SK-N-SH (cell line): ENCODE data around the gene RBP5. TPM values are rescaled to one million over a fixed set of nuclear protein-coding genes. Genes with fewer than 3 reads are reported as not detected.

Experiments used
- CTCF ChIA-PET: fragments of 300-600, 350-600 bp; formaldehyde crosslinking; extraction: SDS; loops from one replicate; lab custom pipeline; 2021; lab: Yijun Ruan, JAX
- POLR2A ChIA-PET: fragments of 350-600 bp; sonication (Branson Sonifier 250); formaldehyde crosslinking; extraction: SDS; loops from one replicate; lab custom pipeline; 2020; ENCODE audit warnings: antibody characterized with exemption, inconsistent platforms; lab: Yijun Ruan, JAX
- DNase-seq: peaks from one replicate; pipeline ENCODE4 v3.0.0; 2012
- H2AFZ ChIP-seq: fragments of 200-600 bp; sonication (generic); 2 replicates; pipeline ENCODE4 v1.8.1; 2016; ENCODE audit warnings: antibody characterized with exemption, mild to moderate bottlenecking, low read depth
- H3F3A ChIP-seq: fragments of 200-600 bp; sonication (generic); replicated peaks from 2 replicates; pipeline ENCODE3; 2016; ENCODE audit warnings: antibody characterized with exemption, mild to moderate bottlenecking; ENCODE audit not compliant: insufficient read depth
- H3K27ac ChIP-seq, 2 experiments: fragments of 200-500 bp in 1 of 2; fragments of 200-600 bp in 1 of 2; sonication (Bioruptor generic) in 1 of 2; sonication (generic), shearing (Covaris generic) in 1 of 2; 2 replicates each; pipeline versions ENCODE4 v1.5.1 to v1.6.1; 2014 to 2016; ENCODE audit warnings: low read depth in 2 of 2, inconsistent platforms in 1 of 2, low read length in 1 of 2, mild to moderate bottlenecking in 1 of 2, mixed read lengths in 1 of 2
- H3K27me3 ChIP-seq: fragments of 200-600 bp; sonication (generic), shearing (Covaris generic); 2 replicates; pipeline ENCODE4 v1.6.1; 2016; ENCODE audit warnings: mixed run types; ENCODE audit not compliant: insufficient read depth
- H3K36me3 ChIP-seq, 2 experiments: fragments of 200-500 bp in 1 of 2; fragments of 200-600 bp in 1 of 2; sonication (Bioruptor generic) in 1 of 2; sonication (generic) in 1 of 2; replicated peaks in 1 of 2; 2 replicates each; pipeline versions ENCODE3 to v1.5.1; 2014 to 2016; ENCODE audit warnings: low read length in 1 of 2, mild to moderate bottlenecking in 1 of 2; ENCODE audit not compliant: insufficient read depth in 2 of 2, control insufficient read depth in 1 of 2
- H3K4me1 ChIP-seq, 2 experiments: fragments of 200-500 bp in 1 of 2; fragments of 200-600 bp in 1 of 2; sonication (Bioruptor generic) in 1 of 2; sonication (generic), shearing (Covaris generic) in 1 of 2; 2 replicates each; pipeline versions ENCODE4 v1.5.1 to v1.6.1; 2014 to 2016; ENCODE audit warnings: low read depth in 1 of 2, low read length in 1 of 2, mixed run types in 1 of 2; ENCODE audit not compliant: insufficient read depth in 2 of 2, control insufficient read depth in 1 of 2
- H3K4me2 ChIP-seq: fragments of 200-600 bp; sonication (generic), shearing (Covaris generic); 2 replicates; pipeline ENCODE4 v1.6.1; 2017; ENCODE audit warnings: mixed run types
- H3K4me3 ChIP-seq, 2 experiments: fragments of 200-500 bp in 1 of 2; fragments of 200-600 bp in 1 of 2; sonication (Bioruptor generic) in 1 of 2; sonication (generic), shearing (Covaris generic) in 1 of 2; 2 replicates each; pipeline versions ENCODE4 v1.5.1 to v1.8.1; 2014 to 2016; ENCODE audit warnings: low read depth in 2 of 2, inconsistent platforms in 1 of 2, low read length in 1 of 2, mild to moderate bottlenecking in 1 of 2, mixed read lengths in 1 of 2, moderate library complexity in 1 of 2
- H3K79me2 ChIP-seq: fragments of 200-600 bp; sonication (generic); 2 replicates; pipeline ENCODE4 v1.8.1; 2017; ENCODE audit warnings: mild to moderate bottlenecking; ENCODE audit not compliant: insufficient read depth
- H3K9ac ChIP-seq: fragments of 200-600 bp; sonication (generic); 2 replicates; pipeline ENCODE4 v1.6.1; 2017; ENCODE audit warnings: mixed run types
- H3K9me2 ChIP-seq: fragments of 200-600 bp; sonication (generic); 2 replicates; pipeline ENCODE4 v1.6.1; 2017; ENCODE audit warnings: mixed run types
- H3K9me3 ChIP-seq: fragments of 200-600 bp; sonication (generic); 2 replicates; pipeline ENCODE4 v1.6.1; 2017; ENCODE audit warnings: mixed run types, mild to moderate bottlenecking, moderate library complexity
- H4K20me1 ChIP-seq: fragments of 200-600 bp; sonication (generic); 2 replicates; pipeline ENCODE4 v1.6.1; 2017; ENCODE audit warnings: mild to moderate bottlenecking, mixed run types; ENCODE audit not compliant: insufficient read depth
- ELF1 ChIP-seq: IDR thresholded peaks from 2 replicates; pipeline ENCODE4 v1.4.0; 2012
- EP300 ChIP-seq, 2 experiments: IDR thresholded peaks; 2 replicates each; pipeline versions ENCODE4 v1.4.0 to v1.6.1; 2012; ENCODE audit warnings: borderline replicate concordance in 1 of 2, low read depth in 1 of 2, low read length in 1 of 2
- EZH2phosphoT487 ChIP-seq: fragments of 200-600 bp; sonication (generic); IDR thresholded peaks from 2 replicates; pipeline ENCODE4 v1.6.1; 2017; ENCODE audit warnings: low read depth, mixed run types, mild to moderate bottlenecking, antibody characterized with exemption, moderate library complexity, borderline replicate concordance
- FOSL2 ChIP-seq: IDR thresholded peaks from 2 replicates; pipeline ENCODE4 v1.4.0; 2012; ENCODE audit warnings: low read depth, mild to moderate bottlenecking, moderate library complexity, borderline replicate concordance
- FOXJ3 ChIP-seq: sonication (generic); formaldehyde crosslinking; IDR thresholded peaks from 2 replicates; pipeline ENCODE4 v1.5.1; 2020; ENCODE audit warnings: mild to moderate bottlenecking, missing genetic modification reagents
- GABPA ChIP-seq: IDR thresholded peaks from 2 replicates; pipeline ENCODE4 v1.4.0; 2012; ENCODE audit warnings: low read depth, mild to moderate bottlenecking
- MEF2A ChIP-seq: IDR thresholded peaks from 2 replicates; pipeline ENCODE4 v1.4.0; 2012; ENCODE audit warnings: low read depth, borderline replicate concordance
- NRF1 ChIP-seq: IDR thresholded peaks from 2 replicates; pipeline ENCODE4 v1.6.1; 2012; ENCODE audit warnings: low read depth, mild to moderate bottlenecking, low read length
- POLR2AphosphoS5 ChIP-seq: IDR thresholded peaks from 2 replicates; pipeline ENCODE4 v1.6.1; 2012; ENCODE audit warnings: low read depth, low read length
- RAD21 ChIP-seq: IDR thresholded peaks from 2 replicates; pipeline ENCODE4 v1.6.1; 2012; ENCODE audit warnings: mild to moderate bottlenecking, low read length
- RCOR1 ChIP-seq: fragments of 150-350 bp; IDR thresholded peaks from 2 replicates; pipeline ENCODE4 v1.6.1; 2017; ENCODE audit warnings: antibody characterized with exemption, low read length
- RXRA ChIP-seq: IDR thresholded peaks from 2 replicates; pipeline ENCODE4 v1.4.0; 2012; ENCODE audit warnings: low read depth, mild to moderate bottlenecking, borderline replicate concordance
- SMC3 ChIP-seq: IDR thresholded peaks from 2 replicates; pipeline ENCODE4 v1.6.1; 2012; ENCODE audit warnings: low read depth, low read length, improper control_type of control experiment
- TAF1 ChIP-seq: IDR thresholded peaks from 2 replicates; pipeline ENCODE4 v1.6.1; 2012; ENCODE audit warnings: low read depth, mild to moderate bottlenecking, low read length, moderate library complexity, borderline replicate concordance
- WGBS: methylation state at CpG from one replicate; pipeline ENCODE4 v1.1.6; 2017; ENCODE audit warnings: low lambda C conversion rate; 5-methylcytosine and 5-hydroxymethylcytosine counted together
- polyA plus RNA-seq, 3 experiments: library from polyadenylated mRNA; depleted of rRNA; stranded (reverse); fragments of >200 nt; gene quantifications; 2 replicates each; pipeline ENCODE4 v1.2.3, GENCODE V29; 2012
- TF ChIP-seq, protein P1 (sequence below): IDR thresholded peaks from 2 replicates; pipeline ENCODE4; 2012
- TF ChIP-seq, protein P2 (sequence below): fragments of 150-350 bp; IDR thresholded peaks from 2 replicates; pipeline ENCODE4 v1.6.1; 2017; ENCODE audit warnings: antibody characterized with exemption, low read length, low read depth, borderline replicate concordance
- TF ChIP-seq, protein P3 (sequence below): fragments of 150-350 bp; IDR thresholded peaks from 2 replicates; pipeline ENCODE4 v1.6.1; 2016; ENCODE audit warnings: mild to moderate bottlenecking, low read depth, low read length
- TF ChIP-seq, protein P4 (sequence below): IDR thresholded peaks from 2 replicates; pipeline ENCODE4 v1.4.0; 2012; ENCODE audit warnings: low read depth, borderline replicate concordance

RBP5 gene
- polyA plus RNA-seq, 1 of the 3 experiments (the other 2 are of a cell fraction): 0.12 TPM

DNA sequence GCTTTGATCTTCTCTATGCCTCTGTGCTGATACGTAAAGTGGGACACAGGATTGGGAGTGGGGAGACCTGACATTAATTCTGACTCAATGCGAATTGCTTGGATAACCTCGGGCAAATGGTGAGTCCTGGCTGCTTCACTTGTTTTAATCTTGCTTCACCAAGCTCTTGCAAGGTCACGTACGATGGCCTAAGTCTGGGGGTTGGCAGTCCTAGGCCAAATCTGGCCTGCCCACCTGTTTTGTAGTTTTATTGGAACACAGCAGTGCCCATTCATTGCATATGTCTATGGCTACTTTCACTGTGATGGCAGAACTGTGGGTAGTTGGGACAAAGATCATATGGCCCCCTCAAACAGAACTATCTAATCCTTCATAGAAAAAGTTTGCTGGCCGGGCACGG is 14.9 kb upstream of the RBP5 start:
- no peak overlapping the region for H3K27ac ChIP-seq
- H3K79me2 ChIP-seq: no peaks in the 10 kb centered on the region
- no peaks in the 10 kb centered on the region for H3K27me3 ChIP-seq
- no peaks in the 10 kb centered on the region for H3F3A ChIP-seq
- no peaks in the 10 kb centered on the region for H3K9me3 ChIP-seq
- no peaks in the 10 kb centered on the region for H4K20me1 ChIP-seq
- WGBS: 85% methylated on average over 7 of the region's 7 CpGs
- no peaks in the 10 kb centered on the region for H3K9me2 ChIP-seq
- TF ChIP-seq NRF1: no peak
- TF ChIP-seq, protein P1, sequence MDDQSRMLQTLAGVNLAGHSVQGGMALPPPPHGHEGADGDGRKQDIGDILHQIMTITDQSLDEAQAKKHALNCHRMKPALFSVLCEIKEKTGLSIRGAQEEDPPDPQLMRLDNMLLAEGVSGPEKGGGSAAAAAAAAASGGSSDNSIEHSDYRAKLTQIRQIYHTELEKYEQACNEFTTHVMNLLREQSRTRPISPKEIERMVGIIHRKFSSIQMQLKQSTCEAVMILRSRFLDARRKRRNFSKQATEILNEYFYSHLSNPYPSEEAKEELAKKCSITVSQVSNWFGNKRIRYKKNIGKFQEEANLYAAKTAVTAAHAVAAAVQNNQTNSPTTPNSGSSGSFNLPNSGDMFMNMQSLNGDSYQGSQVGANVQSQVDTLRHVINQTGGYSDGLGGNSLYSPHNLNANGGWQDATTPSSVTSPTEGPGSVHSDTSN: no peak
- TF ChIP-seq ELF1: no peak
- no peak for TF ChIP-seq POLR2AphosphoS5
- TF ChIP-seq SMC3: no peak
- TF ChIP-seq GABPA: no peak
- TF ChIP-seq RXRA: no peak
- no peak for TF ChIP-seq EZH2phosphoT487
- TF ChIP-seq EP300 (IDR thresholded peaks at IDR 0.05; ENCODE audit: borderline replicate concordance in 1 of 2, low read depth in 1 of 2, low read length in 1 of 2): no peak
- no peak for TF ChIP-seq RAD21
- TF ChIP-seq, protein P2, sequence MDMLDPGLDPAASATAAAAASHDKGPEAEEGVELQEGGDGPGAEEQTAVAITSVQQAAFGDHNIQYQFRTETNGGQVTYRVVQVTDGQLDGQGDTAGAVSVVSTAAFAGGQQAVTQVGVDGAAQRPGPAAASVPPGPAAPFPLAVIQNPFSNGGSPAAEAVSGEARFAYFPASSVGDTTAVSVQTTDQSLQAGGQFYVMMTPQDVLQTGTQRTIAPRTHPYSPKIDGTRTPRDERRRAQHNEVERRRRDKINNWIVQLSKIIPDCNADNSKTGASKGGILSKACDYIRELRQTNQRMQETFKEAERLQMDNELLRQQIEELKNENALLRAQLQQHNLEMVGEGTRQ: no peak
- TF ChIP-seq, protein P3, sequence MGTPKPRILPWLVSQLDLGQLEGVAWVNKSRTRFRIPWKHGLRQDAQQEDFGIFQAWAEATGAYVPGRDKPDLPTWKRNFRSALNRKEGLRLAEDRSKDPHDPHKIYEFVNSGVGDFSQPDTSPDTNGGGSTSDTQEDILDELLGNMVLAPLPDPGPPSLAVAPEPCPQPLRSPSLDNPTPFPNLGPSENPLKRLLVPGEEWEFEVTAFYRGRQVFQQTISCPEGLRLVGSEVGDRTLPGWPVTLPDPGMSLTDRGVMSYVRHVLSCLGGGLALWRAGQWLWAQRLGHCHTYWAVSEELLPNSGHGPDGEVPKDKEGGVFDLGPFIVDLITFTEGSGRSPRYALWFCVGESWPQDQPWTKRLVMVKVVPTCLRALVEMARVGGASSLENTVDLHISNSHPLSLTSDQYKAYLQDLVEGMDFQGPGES: no peak
- no peak for TF ChIP-seq FOSL2
- no peak for TF ChIP-seq RCOR1
- TF ChIP-seq, protein P4, sequence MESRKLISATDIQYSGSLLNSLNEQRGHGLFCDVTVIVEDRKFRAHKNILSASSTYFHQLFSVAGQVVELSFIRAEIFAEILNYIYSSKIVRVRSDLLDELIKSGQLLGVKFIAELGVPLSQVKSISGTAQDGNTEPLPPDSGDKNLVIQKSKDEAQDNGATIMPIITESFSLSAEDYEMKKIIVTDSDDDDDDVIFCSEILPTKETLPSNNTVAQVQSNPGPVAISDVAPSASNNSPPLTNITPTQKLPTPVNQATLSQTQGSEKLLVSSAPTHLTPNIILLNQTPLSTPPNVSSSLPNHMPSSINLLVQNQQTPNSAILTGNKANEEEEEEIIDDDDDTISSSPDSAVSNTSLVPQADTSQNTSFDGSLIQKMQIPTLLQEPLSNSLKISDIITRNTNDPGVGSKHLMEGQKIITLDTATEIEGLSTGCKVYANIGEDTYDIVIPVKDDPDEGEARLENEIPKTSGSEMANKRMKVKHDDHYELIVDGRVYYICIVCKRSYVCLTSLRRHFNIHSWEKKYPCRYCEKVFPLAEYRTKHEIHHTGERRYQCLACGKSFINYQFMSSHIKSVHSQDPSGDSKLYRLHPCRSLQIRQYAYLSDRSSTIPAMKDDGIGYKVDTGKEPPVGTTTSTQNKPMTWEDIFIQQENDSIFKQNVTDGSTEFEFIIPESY: no peak
- no peak for TF ChIP-seq TAF1
- no peak for TF ChIP-seq FOXJ3
- no peak for TF ChIP-seq MEF2A
- no peaks in the 10 kb centered on the region for H3K4me1 ChIP-seq
- no peak overlapping the region for H3K9ac ChIP-seq
- H3K4me2 ChIP-seq: no peak overlapping the region
- no peak overlapping the region for H2AFZ ChIP-seq
- ChIA-PET CTCF (interaction anchor here (0.6 to 3.9 kb wide), 17 partner anchors 8 to 681 kb away, joined by 3 to 49 read pairs (median 4); partner anchors contain the start of genes C12orf57, PEX5 and RNU7-1), POLR2A (interaction anchor here (0.5 kb wide), 1 partner anchor 84 kb away, joined by 7 read pairs; no protein-coding TSS in a partner anchor)
- no peak overlapping the region for H3K4me3 ChIP-seq
- DNase-seq: no peak
- H3K36me3 ChIP-seq: peaks cover 0 to 2% of the 10 kb centered on the region in 2 experiments
